GM21390 (cell line): Measurements from ENCODE around the gene TSG101.

Experiments used
- ATAC-seq: cut with Tn5 transposase; IDR thresholded peaks from one replicate; pipeline ENCODE4 v1.9.1; 2021; ENCODE audit not compliant: unreplicated experiment

The TSG101 gene

DNA sequence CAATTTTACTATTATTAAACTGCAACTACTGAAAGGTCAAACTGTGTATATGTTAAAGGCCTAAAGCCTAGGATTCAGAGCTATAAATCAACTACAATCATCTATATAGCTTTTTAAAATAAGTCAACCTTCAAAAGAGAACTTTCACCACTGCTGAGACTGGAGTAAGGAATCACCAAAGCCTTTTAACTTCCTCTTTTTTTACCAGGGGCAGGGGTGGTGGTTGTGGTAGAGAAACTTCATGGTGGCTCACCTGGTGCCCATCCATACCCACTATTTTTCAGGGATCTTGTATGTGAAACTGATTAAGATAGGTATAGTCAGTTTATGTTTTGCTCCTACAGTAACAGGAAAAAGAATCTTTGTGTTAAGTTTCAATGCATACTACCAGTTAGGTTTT, 31.5 kb downstream of the TSG101 start:
- no peak for ATAC-seq

- no peak for ATAC-seq
Observed at GRCh38 chr11:18493310-18493709, 33.4 kb downstream of the TSG101 start.

DNA sequence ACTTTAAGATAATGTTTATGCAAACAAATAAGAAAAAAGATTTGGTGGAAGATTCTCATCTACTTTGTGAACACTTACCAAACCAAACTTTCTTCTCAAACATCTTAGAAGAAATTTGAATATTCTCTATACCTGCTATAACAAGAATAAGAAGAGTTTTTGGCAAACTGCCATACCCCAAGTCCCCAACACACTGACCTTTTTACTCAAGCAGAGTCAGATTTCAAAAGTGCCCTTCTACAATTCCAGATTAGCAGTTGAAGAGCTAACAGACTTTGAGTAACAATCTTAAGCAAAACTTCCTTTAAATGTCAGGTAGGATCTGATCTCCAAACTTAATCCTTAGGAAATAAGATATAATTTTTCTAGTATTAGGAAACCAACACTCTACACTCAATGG, 33.9 kb downstream of the TSG101 start:
- ATAC-seq: no peak

- no peak for ATAC-seq
Observed at GRCh38 chr11:18491924-18492323, 34.8 kb downstream of the TSG101 start.

- no peak for ATAC-seq
Observed at GRCh38 chr11:18490736-18491485, 35.8 kb downstream of the TSG101 start.

- ATAC-seq: no peak
Observed at GRCh38 chr11:18490319-18490718, 36.4 kb downstream of the TSG101 start.

- no peak for ATAC-seq
Observed at GRCh38 chr11:18485913-18486528, 40.7 kb downstream of the TSG101 start.

GRCh38 chr11:18479063-18479462, 47.7 kb downstream of the TSG101 start:
- ATAC-seq: no peak

- no peak for ATAC-seq
Observed at GRCh38 chr11:18472587-18472986, 54.2 kb downstream of the TSG101 start.

GRCh38 chr11:18471995-18472394, 54.7 kb downstream of the TSG101 start:
- no peak for ATAC-seq

- no peak for ATAC-seq
Observed at GRCh38 chr11:18468961-18469360, 57.8 kb downstream of the TSG101 start.

DNA sequence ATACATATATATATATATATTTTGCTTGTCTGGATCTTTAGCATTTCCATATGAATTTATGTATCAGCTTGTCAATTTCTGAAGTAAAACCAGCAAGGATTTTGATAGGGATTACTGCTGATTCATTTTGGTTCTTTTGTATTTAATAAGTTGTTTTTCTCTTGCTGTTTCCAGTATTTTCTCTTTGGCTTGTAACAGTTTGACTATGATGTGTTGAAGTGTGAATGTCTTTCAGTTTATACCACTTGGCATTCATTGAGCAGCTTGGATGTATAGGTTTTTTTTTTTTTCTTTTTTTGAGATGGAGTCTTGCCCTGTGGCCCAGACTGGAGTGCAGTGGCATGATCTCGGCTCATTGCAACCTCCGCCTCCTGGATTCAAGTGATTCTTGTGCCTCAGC, 58.7 kb downstream of the TSG101 start:
- no peak for ATAC-seq

DNA sequence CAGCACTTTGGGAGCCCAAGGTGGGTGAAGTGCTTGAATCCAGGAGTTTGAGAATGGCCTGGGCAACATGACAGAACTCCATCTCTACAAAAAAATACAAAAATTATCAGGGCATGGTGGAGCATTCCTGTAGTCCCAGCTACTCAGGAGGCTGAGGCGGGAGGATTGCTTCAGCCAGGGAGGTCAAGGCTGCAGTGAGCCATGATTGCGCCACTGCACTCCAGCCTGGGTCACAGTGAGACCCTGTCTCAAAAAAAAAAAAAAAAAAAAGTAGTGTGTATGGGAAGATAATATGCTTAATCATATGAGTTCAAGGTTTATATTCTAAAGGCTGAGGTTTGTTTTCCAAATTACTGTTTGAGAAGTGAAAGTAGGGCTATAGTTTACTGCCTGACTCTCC, 60.3 kb downstream of the TSG101 start:
- ATAC-seq: no peak

- ATAC-seq: no peak
Observed at GRCh38 chr11:18463439-18463838, 63.3 kb downstream of the TSG101 start.

DNA sequence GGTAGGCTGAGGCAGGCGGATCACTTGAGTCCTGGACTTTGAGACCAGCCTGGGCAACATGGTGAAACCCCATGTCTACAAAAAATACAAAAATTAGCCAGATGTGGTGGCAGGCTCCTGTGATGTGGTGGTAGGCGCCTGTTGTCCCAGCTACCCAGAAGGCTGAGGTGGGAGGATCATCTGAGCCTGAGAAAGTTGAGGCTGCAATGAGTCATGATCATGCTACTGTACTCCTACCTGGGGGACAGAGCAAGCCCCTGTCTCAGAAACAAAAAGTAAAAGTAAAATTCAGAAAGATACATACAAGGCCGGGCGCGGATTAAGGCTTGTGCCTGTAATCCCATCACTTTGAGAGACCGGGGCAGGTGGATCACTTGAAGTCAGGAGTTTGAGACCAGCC, 64.8 kb downstream of the TSG101 start:
- no peak for ATAC-seq

DNA sequence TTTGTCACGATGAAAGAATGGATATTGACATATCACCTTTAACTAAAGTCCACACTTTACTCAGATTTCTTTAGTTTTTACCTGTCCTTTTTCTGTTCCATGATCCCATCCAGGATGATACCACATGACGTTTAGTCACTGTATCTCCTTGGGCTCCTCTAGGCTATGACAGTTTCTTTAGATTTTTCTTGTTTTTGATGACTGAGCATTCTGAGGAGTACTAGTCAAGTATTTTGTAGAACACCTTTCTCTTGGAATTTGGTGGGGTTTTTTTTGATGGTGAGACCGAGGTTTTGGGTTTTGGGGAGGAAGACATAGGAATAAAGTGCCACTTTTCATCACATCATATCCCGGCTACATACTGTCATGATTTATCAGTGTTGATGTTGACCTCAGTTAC, 67.1 kb downstream of the TSG101 start:
- no peak for ATAC-seq

DNA sequence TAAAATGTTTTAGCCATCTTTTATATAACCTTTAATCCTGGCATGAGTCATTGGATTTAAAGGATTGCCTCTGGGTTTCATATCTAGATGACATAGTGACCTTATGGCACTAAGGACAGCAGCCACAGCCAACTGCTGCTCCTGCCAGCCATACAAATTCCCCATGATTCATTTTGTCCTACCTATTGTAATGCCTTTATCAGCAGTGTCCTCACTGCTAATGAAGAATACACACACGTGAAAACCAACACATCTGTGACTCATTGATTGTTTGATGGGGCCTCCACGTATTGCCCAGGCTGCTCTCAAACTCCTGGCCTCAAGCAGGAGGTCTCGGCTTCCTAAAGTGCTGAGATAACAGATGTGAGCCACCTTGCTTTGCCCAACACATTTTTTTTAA, 69.3 kb downstream of the TSG101 start:
- no peak for ATAC-seq

- ATAC-seq: no peak
Observed at GRCh38 chr11:18455686-18456372, 70.9 kb downstream of the TSG101 start, which contains the start of gene LDHAL6A. Gene LDHAL6A (plus strand): TSS chr11:18455856. CDS start chr11:18456681, 825 bp downstream.

GRCh38 chr11:18452927-18453326, 73.8 kb downstream of the TSG101 start:
- no peak for ATAC-seq

GRCh38 chr11:18449251-18449650, 77.5 kb downstream of the TSG101 start:
- ATAC-seq: no peak

GRCh38 chr11:18438691-18439090, 88.1 kb downstream of the TSG101 start:
- no peak for ATAC-seq
